ENCODE data around the gene PTCD2. TPM values are rescaled to one million over a fixed set of nuclear protein-coding genes. Genes with fewer than 3 reads are reported as not detected.

Gene PTCD2
- total RNA-seq, 2 donors from 2014 or later: 5.1 to 9.2 TPM

- Histone ChIP-seq H3K9me3 (no peaks in the 10 kb centered on the region), H3K4me3 (no peak overlapping the region), H3K36me3 (no peaks in the 10 kb centered on the region), H3K4me1 (peaks cover 0 to 33% of the 10 kb centered on the region in 2 donors), H3K27ac (no peak overlapping the region), H3K27me3 (no peaks in the 10 kb centered on the region)
- TF ChIP-seq CTCF (IDR thresholded peaks at IDR 0.05): no peak
- DNase-seq (ENCODE audit: low spot score): peak; percentile 47
These were observed 66.5 kb downstream of the PTCD2 start for GRCh38 chr5:72386639-72387038.

GRCh38 chr5:72387985-72388384, 67.8 kb downstream of the PTCD2 start:
- no peak for TF ChIP-seq CTCF (IDR thresholded peaks at IDR 0.05)
- no peaks in the 10 kb centered on the region for H3K9me3 ChIP-seq
- H3K27me3 ChIP-seq: no peaks in the 10 kb centered on the region
- no peak overlapping the region for H3K4me3 ChIP-seq
- peak overlapping the region in 1 of 2 donors; percentile 27 for H3K27ac ChIP-seq
- peaks cover 0 to 46% of the 10 kb centered on the region in 2 donors for H3K4me1 ChIP-seq
- no peak for DNase-seq (ENCODE audit: low spot score)
- no peaks in the 10 kb centered on the region for H3K36me3 ChIP-seq

- Histone ChIP-seq H3K9me3 (no peaks in the 10 kb centered on the region), H3K36me3 (no peaks in the 10 kb centered on the region), H3K27ac (peak overlapping the region in 1 of 2 donors; percentile 27), H3K4me3 (no peak overlapping the region), H3K27me3 (no peaks in the 10 kb centered on the region), H3K4me1 (peaks cover 0 to 43% of the 10 kb centered on the region in 2 donors)
- TF ChIP-seq CTCF (IDR thresholded peaks at IDR 0.05): no peak
- DNase-seq (ENCODE audit: low spot score): no peak
These were observed 68.5 kb downstream of the PTCD2 start for GRCh38 chr5:72388646-72389045.

GRCh38 chr5:72390836-72391235, 70.7 kb downstream of the PTCD2 start:
- H3K9me3 ChIP-seq: no peaks in the 10 kb centered on the region
- TF ChIP-seq CTCF (IDR thresholded peaks at IDR 0.05): no peak
- no peak overlapping the region for H3K4me3 ChIP-seq
- peak overlapping the region in 1 of 2 donors; percentile 76 for H3K27ac ChIP-seq
- no peak for DNase-seq (ENCODE audit: low spot score)
- H3K36me3 ChIP-seq: no peaks in the 10 kb centered on the region
- H3K27me3 ChIP-seq: no peaks in the 10 kb centered on the region
- H3K4me1 ChIP-seq: peaks cover 0 to 46% of the 10 kb centered on the region in 2 donors

GRCh38 chr5:72392326-72392733, 72.2 kb downstream of the PTCD2 start:
- Histone ChIP-seq H3K36me3 (no peaks in the 10 kb centered on the region), H3K9me3 (no peaks in the 10 kb centered on the region), H3K4me3 (no peak overlapping the region), H3K4me1 (peaks cover 0 to 43% of the 10 kb centered on the region in 2 donors), H3K27me3 (no peaks in the 10 kb centered on the region), H3K27ac (peak overlapping the region; percentile 51 to 76)
- no peak for TF ChIP-seq CTCF (IDR thresholded peaks at IDR 0.05)
- DNase-seq (ENCODE audit: low spot score): no peak

GRCh38 chr5:72393052-72393451, 72.9 kb downstream of the PTCD2 start:
- H3K27ac ChIP-seq: peak overlapping the region; percentile 51 to 76

More at GRCh38 chr5:72393052-72393451, 72.9 kb downstream of the PTCD2 start:
- no peak for TF ChIP-seq CTCF (IDR thresholded peaks at IDR 0.05)
- Histone ChIP-seq H3K36me3 (no peaks in the 10 kb centered on the region), H3K27me3 (no peaks in the 10 kb centered on the region), H3K9me3 (no peaks in the 10 kb centered on the region), H3K4me1 (peaks cover 0 to 39% of the 10 kb centered on the region in 2 donors), H3K4me3 (no peak overlapping the region)
- no peak for DNase-seq (ENCODE audit: low spot score)

Data from right atrium auricular region (tissue), 2 donors.